HepG2 (cell line): Measurements from ENCODE around the gene ENDOG.

ENCODE experiments used
- ATF3 ChIP-seq: sonication (generic); formaldehyde crosslinking; IDR thresholded peaks from 2 replicates; pipeline ENCODE4 v1.4.0; 2020; ENCODE audit warnings: missing genetic modification reagents
- CHD2 ChIP-seq: IDR thresholded peaks from 2 replicates; pipeline ENCODE4 v1.6.1; 2011; ENCODE audit warnings: low read depth, low read length, improper control_type of control experiment
- FOXM1 ChIP-seq: sonication (generic); formaldehyde crosslinking; IDR thresholded peaks from 2 replicates; pipeline ENCODE4 v1.5.0; 2020; ENCODE audit warnings: missing genetic modification reagents
- POLR2A ChIP-seq, 2 experiments: IDR thresholded peaks; 2 replicates each; pipeline ENCODE4 v1.6.1; 2011; ENCODE audit warnings: low read depth in 2 of 2, low read length in 2 of 2, mild to moderate bottlenecking in 1 of 2, moderate library complexity in 1 of 2; ENCODE audit not compliant: insufficient read depth in 1 of 2
- PRMT3 ChIP-seq: sonication (generic); formaldehyde crosslinking; IDR thresholded peaks from 2 replicates; pipeline ENCODE4 v1.8.1; 2022; ENCODE audit warnings: low read depth, mild to moderate bottlenecking, moderate library complexity, missing genetic modification reagents, borderline replicate concordance
- SMC3 ChIP-seq: IDR thresholded peaks from 2 replicates; pipeline ENCODE4 v1.6.1; 2011; ENCODE audit warnings: low read length, improper control_type of control experiment
- SNAPC2 ChIP-seq: sonication (generic); formaldehyde crosslinking; IDR thresholded peaks from 2 replicates; pipeline ENCODE4 v1.8.1; 2022; ENCODE audit warnings: mild to moderate bottlenecking, missing genetic modification reagents
- SP1 ChIP-seq, 2 experiments: fragments of 450-650 bp in 1 of 2; sonication (generic) in 1 of 2; formaldehyde crosslinking in 1 of 2; IDR thresholded peaks; 2 replicates each; pipeline versions ENCODE4 v1.4.0 to v1.6.1; 2016 to 2020; ENCODE audit warnings: missing genetic modification reagents in 1 of 2
- ZNF512B ChIP-seq: sonication (generic); formaldehyde crosslinking; IDR thresholded peaks from 2 replicates; pipeline ENCODE4 v1.5.1; 2020; ENCODE audit warnings: missing genetic modification reagents, mild to moderate bottlenecking, borderline replicate concordance
- ZNF839 ChIP-seq: sonication (generic); formaldehyde crosslinking; IDR thresholded peaks from 2 replicates; pipeline ENCODE4 v1.4.0; 2020; ENCODE audit warnings: missing genetic modification reagents, mild to moderate bottlenecking, borderline replicate concordance

- TF ChIP-seq CHD2 (no peak), SP1 (IDR thresholded peaks at IDR 0.05) (no peak), SP1 (CRISPR knock-in tag; IDR thresholded peaks at IDR 0.05) (no peak), ZNF512B (CRISPR knock-in tag) (no peak), FOXM1 (CRISPR knock-in tag) (no peak), PRMT3 (CRISPR knock-in tag) (no peak), ZNF839 (no peak), SMC3 (no peak), POLR2A (IDR thresholded peaks at IDR 0.05; ENCODE audit: insufficient read depth in 1 of 2, low read depth in 2 of 2, low read length in 2 of 2) (no peak), ATF3 (CRISPR knock-in tag) (no peak), SNAPC2 (CRISPR knock-in tag) (no peak)
These were observed 5.1 kb downstream of the ENDOG start for GRCh38 chr9:128823362-128823902.
